GM21381 (cell line): Measurements from ENCODE around the gene E2F4.

ENCODE experiments used
- ATAC-seq: cut with Tn5 transposase; IDR thresholded peaks from one replicate; pipeline ENCODE4 v1.9.1; 2021; ENCODE audit warnings: mild to moderate bottlenecking, moderate library complexity; ENCODE audit not compliant: unreplicated experiment

The E2F4 gene

GRCh38 chr16:67247192-67248072 is 55.5 kb downstream of the E2F4 start, which contains the start of gene FHOD1:
Gene FHOD1, minus strand, starts transcription at chr16:67247481. Its CDS starts 71 bp downstream, at chr16:67247410.
- ATAC-seq, result peak; percentile 46

- no peak for ATAC-seq
Measured at GRCh38 chr16:67248073-67248400, 56.1 kb downstream of the E2F4 start.
